T-helper 2 cell treated with Interferon-gamma antibody and Interleukin-4, amounts not matched to agents 100 ng/mL and 5 ng/mL, for 36 hours (primary cell): Measurements from ENCODE around the gene GOLGA6L22. TPM values are rescaled to one million over a fixed set of nuclear protein-coding genes. Genes with fewer than 3 reads are reported as not detected.
"Not testable (repeated sequence)": the region's sequence is repeated elsewhere in the genome, so short reads cannot be mapped to it uniquely, and the experiment has no call there.

Experiments
- intact Hi-C: fragments of 100-400 bp; cut with micrococcal nuclease; formaldehyde crosslinking; loops from one replicate; pipeline ENCODE4 v1.15.1; 2023
- total RNA-seq: library from RNA; stranded (reverse); gene quantifications from 2 replicates; pipeline ENCODE4 v1.2.3, GENCODE V29; 2022

GOLGA6L22 gene
- total RNA-seq: not detected in 2 replicates

GRCh38 chr15:22458603-22459002, at the start of gene GOLGA6L22:
TSS of gene GOLGA6L22 (plus strand) at chr15:22458903. CDS start at chr15:22458994, 91 bp downstream.
- intact Hi-C loops: not testable (repeated sequence)

DNA sequence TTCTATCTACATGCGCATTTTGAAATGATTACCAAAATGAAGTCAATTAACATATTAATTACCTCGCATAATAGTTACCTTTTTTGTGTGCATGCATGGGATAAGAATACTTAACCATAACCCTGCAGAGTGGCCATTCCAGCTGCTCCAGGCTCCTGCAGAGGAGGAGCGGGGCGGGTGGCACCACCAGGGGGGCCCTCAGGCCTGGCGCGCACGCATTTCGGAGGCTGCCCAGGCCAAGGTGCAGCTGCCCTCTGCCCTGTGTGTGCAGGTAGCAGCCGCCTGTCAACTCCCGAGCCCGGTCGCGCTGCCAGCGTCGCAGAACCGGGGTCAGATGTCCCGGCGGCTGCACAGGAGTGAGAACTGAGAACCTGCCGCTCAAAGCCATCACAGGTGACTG, 41.4 kb upstream of the GOLGA6L22 start:
- intact Hi-C loops: not testable (repeated sequence)

GRCh38 chr15:22417795-22418194, 40.9 kb upstream of the GOLGA6L22 start:
- intact Hi-C loops: not testable (repeated sequence)

GRCh38 chr15:22418212-22418611, 40.5 kb upstream of the GOLGA6L22 start:
- intact Hi-C loops: not testable (repeated sequence)

DNA sequence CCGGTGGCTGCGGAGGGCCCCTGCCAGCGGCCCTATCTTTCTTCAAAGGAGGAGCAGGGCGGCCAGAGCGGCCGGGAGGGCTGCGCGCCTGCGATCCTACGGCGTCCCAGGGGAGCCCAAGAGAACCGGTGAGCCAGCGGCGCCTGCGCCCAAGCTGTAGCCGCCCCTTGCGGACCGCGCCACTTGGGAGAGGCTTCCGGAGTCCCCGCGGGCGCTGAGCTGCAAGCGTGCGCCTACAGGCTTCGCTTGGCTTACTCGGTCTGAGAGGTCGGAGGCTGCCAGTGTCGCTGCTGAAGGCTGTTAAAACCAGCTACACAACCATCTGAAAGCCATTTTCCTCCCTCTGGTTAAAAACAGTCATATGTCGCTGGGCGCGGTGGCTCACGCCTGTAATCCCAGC, 40.0 kb upstream of the GOLGA6L22 start:
- intact Hi-C loops: not testable (repeated sequence)

DNA sequence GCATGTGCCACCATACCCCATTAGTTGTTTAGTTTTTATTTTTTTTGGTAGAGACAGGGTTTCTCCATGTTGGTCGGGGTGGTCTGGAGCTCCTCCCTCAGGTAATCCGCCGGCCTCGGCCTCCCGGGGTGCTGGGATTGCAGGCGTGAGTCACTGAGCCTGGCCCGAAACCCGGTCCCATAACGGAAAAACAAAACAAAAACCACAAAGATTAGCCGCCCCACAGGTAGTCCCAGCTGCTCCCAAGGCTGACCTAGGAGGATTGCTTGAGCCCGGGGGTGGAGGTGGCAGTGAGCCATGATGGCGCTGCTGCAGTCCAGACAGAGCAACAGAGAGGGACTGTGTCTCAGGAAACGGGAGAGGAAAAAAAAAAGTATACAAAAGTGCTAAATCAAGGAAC, 38.4 kb upstream of the GOLGA6L22 start:
- intact Hi-C loops: not testable (repeated sequence)

DNA sequence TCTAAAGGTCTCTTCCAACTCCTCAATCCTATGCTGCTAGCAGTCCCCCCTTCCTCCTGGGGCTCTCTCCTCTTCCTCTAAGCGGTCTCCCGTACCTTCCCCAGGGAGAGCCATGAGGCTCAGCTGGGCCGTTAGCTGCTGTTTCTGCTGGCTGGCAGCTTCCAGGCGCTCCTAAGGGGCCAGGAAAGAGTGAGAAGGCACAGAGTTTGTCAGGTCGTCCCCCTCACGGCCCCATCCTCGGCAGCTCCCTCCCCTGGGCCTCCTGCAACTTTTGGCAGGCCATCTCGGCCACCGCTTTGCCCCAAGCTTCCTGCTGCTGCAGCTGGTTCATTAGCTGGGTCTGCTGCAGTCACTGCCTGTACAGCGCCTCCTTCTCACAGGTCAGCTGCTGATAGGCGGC, 29.3 kb upstream of the GOLGA6L22 start:
- intact Hi-C loops: not testable (repeated sequence)

- intact Hi-C loops: not testable (repeated sequence)
Measured at GRCh38 chr15:22431687-22432086, 27.0 kb upstream of the GOLGA6L22 start.

- intact Hi-C loops: not testable (repeated sequence)
Measured at GRCh38 chr15:22494490-22495113, 35.9 kb downstream of the GOLGA6L22 start.

GRCh38 chr15:22497200-22497599, 38.5 kb downstream of the GOLGA6L22 start:
- intact Hi-C loops: not testable (repeated sequence)

- intact Hi-C loops: not testable (repeated sequence)
Measured at GRCh38 chr15:22498220-22498925, 39.7 kb downstream of the GOLGA6L22 start.

GRCh38 chr15:22502272-22502671, 43.6 kb downstream of the GOLGA6L22 start:
- intact Hi-C loops: not testable (repeated sequence)

DNA sequence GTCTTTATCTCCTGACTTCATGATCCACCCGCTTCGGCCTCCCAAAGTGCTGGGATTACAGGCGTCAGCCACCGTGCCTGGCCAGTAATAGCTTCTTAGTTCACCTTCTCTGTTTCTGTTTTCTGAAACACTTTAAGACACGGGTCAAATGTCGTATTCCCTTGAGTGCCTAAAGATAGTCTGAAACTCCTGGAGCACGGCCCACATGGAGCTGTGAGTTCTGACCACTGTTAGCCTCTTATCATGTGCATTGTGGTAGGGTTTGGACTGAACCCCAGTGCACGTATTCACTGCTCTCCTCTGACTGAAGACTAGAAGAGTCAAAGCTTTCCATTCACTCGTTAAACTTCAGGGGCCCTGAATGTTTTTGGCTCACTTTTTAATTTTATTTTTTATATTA, 48.3 kb downstream of the GOLGA6L22 start:
- intact Hi-C loops: not testable (repeated sequence)

DNA sequence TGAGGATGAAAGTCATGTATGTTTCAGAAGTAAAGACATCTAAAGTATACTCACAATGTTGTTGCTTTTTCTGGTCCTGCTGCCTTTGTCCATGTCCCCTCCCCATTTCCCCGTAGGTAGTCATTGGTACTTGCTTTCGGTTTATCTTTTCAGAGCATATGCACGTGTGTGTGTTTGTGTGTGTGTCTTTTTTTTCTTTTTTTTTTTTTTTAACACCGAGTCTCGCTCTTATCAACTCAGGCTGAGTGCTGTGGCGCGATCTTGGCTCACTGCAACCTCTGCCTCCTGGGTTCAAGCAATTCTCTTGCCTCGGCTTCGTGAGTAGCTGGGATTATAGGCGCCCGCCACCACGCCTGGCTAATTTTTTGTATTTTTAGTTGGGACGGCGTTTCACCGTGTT, 57.4 kb downstream of the GOLGA6L22 start:
- intact Hi-C loops: not testable (repeated sequence)
